Measurements from ENCODE around the gene LCMT1.

DNA sequence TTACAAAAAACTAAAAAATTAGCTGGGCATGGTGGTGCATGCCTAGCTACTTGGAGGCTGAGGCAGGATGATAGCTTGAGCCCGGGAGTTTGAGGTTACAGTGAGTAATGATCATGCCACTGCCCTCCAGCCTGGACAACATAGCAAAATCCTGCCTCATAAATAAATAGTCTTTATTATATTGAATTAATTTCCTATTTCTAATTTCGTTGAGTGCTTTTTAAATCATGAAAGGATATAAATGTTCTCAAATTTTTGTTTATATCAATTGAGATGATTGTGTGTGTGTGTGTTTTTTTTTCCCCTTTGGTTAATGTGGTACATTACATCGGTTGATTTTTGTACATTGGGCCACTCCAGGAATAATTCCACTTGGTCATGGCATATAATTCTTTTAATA is 73.2 kb downstream of the LCMT1 start:
- TF ChIP-seq, protein P1, sequence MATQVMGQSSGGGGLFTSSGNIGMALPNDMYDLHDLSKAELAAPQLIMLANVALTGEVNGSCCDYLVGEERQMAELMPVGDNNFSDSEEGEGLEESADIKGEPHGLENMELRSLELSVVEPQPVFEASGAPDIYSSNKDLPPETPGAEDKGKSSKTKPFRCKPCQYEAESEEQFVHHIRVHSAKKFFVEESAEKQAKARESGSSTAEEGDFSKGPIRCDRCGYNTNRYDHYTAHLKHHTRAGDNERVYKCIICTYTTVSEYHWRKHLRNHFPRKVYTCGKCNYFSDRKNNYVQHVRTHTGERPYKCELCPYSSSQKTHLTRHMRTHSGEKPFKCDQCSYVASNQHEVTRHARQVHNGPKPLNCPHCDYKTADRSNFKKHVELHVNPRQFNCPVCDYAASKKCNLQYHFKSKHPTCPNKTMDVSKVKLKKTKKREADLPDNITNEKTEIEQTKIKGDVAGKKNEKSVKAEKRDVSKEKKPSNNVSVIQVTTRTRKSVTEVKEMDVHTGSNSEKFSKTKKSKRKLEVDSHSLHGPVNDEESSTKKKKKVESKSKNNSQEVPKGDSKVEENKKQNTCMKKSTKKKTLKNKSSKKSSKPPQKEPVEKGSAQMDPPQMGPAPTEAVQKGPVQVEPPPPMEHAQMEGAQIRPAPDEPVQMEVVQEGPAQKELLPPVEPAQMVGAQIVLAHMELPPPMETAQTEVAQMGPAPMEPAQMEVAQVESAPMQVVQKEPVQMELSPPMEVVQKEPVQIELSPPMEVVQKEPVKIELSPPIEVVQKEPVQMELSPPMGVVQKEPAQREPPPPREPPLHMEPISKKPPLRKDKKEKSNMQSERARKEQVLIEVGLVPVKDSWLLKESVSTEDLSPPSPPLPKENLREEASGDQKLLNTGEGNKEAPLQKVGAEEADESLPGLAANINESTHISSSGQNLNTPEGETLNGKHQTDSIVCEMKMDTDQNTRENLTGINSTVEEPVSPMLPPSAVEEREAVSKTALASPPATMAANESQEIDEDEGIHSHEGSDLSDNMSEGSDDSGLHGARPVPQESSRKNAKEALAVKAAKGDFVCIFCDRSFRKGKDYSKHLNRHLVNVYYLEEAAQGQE (IDR thresholded peaks at IDR 0.05; ENCODE audit: insufficient replicate concordance, low read depth): no peak
- TF ChIP-seq, protein P2, sequence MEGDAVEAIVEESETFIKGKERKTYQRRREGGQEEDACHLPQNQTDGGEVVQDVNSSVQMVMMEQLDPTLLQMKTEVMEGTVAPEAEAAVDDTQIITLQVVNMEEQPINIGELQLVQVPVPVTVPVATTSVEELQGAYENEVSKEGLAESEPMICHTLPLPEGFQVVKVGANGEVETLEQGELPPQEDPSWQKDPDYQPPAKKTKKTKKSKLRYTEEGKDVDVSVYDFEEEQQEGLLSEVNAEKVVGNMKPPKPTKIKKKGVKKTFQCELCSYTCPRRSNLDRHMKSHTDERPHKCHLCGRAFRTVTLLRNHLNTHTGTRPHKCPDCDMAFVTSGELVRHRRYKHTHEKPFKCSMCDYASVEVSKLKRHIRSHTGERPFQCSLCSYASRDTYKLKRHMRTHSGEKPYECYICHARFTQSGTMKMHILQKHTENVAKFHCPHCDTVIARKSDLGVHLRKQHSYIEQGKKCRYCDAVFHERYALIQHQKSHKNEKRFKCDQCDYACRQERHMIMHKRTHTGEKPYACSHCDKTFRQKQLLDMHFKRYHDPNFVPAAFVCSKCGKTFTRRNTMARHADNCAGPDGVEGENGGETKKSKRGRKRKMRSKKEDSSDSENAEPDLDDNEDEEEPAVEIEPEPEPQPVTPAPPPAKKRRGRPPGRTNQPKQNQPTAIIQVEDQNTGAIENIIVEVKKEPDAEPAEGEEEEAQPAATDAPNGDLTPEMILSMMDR (IDR thresholded peaks at IDR 0.05; ENCODE audit: insufficient read depth, low read length): no peak
